ENCODE data around the gene KCNJ9. TPM values are rescaled to one million over a fixed set of nuclear protein-coding genes. Genes with fewer than 3 reads are reported as not detected.

The KCNJ9 gene
- total and polyA plus RNA-seq, 2 experiments from 2014 or later, result 0.24 to 0.34 TPM

- no peak for TF ChIP-seq ETS1 (IDR thresholded peaks at IDR 0.05)
- TF ChIP-seq ZNF462 (CRISPR knock-in tag; IDR thresholded peaks at IDR 0.05), result no peak
- no peak for TF ChIP-seq JUNB (IDR thresholded peaks at IDR 0.05; ENCODE audit: unreplicated experiment)
- no peak for TF ChIP-seq REST (IDR thresholded peaks at IDR 0.05; ENCODE audit: unreplicated experiment)
- TF ChIP-seq EZH2 (IDR thresholded peaks at IDR 0.05; ENCODE audit: low read depth, unreplicated experiment), result no peak
- TF ChIP-seq NANOG (IDR thresholded peaks at IDR 0.05; ENCODE audit: borderline replicate concordance), result no peak
- TF ChIP-seq CTCF (conservative IDR thresholded peaks at IDR 0.05; ENCODE audit: low read depth in 2 of 2), result no peak
- TF ChIP-seq POLR2AphosphoS5 (IDR thresholded peaks at IDR 0.05; ENCODE audit: low read depth), result no peak
- TF ChIP-seq ZNF331 (CRISPR knock-in tag; IDR thresholded peaks at IDR 0.05; ENCODE audit: low read depth), result no peak
- TF ChIP-seq STAT1 (IDR thresholded peaks at IDR 0.05; ENCODE audit: unreplicated experiment), result no peak
- no peak for TF ChIP-seq ZNF114 (CRISPR knock-in tag; IDR thresholded peaks at IDR 0.05)
- TF ChIP-seq CREB1 (CRISPR knock-in tag; IDR thresholded peaks at IDR 0.05; ENCODE audit: low read depth), result no peak
- no peak for TF ChIP-seq EZH2phosphoT487 (IDR thresholded peaks at IDR 0.05; ENCODE audit: unreplicated experiment)
- Histone ChIP-seq H4K20me1 (replicated peaks; ENCODE audit: insufficient read depth) (no peaks in the 10 kb centered on the region; the same call in 1 of the 2 replicates), H3K79me2 (replicated peaks; ENCODE audit: insufficient read depth) (peaks cover 31% of the 10 kb centered on the region), H3K4me1 (ENCODE audit: insufficient read depth) (peaks cover 28% of the 10 kb centered on the region), H3K36me3 (ENCODE audit: insufficient read depth) (peaks cover 7% of the 10 kb centered on the region), H3F3A (replicated peaks; ENCODE audit: low read depth) (no peaks in the 10 kb centered on the region; the same call in 1 of the 2 replicates), H3K4me3 (no peak overlapping the region), H2AFZ (no peak overlapping the region), H3K27me3 (ENCODE audit: insufficient read depth) (no peaks in the 10 kb centered on the region), H3K27ac (ENCODE audit: low read depth) (no peak overlapping the region), H3K9me2 (ENCODE audit: insufficient read depth) (no peaks in the 10 kb centered on the region), H3K4me2 (no peak overlapping the region)
- no peak for ATAC-seq
- H3K36me3 Mint-ChIP-seq (ENCODE audit: low read depth), result peaks cover 39% of the 10 kb centered on the region
- no peak for DNase-seq (ENCODE audit: low spot score)
- H3K27me3 Mint-ChIP-seq (ENCODE audit: insufficient read depth, low read depth, poor library complexity), result peaks cover 8% of the 10 kb centered on the region
- H3K9me3 Mint-ChIP-seq, result no peaks in the 10 kb centered on the region; the same call in 2 of the 3 replicates
- no peak overlapping the region for H3K4me3 Mint-ChIP-seq
- peaks cover 36% of the 10 kb centered on the region for H3K4me1 Mint-ChIP-seq
- no peak overlapping the region for H3K27ac Mint-ChIP-seq
Observed at GRCh38 chr1:160092366-160093068, 11.2 kb downstream of the KCNJ9 start.
